ENCODE measurements around the gene RETN.
"Not testable (repeated sequence)": the region's sequence is repeated elsewhere in the genome, so short reads cannot be mapped to it uniquely, and the experiment has no call there.

RETN gene

DNA sequence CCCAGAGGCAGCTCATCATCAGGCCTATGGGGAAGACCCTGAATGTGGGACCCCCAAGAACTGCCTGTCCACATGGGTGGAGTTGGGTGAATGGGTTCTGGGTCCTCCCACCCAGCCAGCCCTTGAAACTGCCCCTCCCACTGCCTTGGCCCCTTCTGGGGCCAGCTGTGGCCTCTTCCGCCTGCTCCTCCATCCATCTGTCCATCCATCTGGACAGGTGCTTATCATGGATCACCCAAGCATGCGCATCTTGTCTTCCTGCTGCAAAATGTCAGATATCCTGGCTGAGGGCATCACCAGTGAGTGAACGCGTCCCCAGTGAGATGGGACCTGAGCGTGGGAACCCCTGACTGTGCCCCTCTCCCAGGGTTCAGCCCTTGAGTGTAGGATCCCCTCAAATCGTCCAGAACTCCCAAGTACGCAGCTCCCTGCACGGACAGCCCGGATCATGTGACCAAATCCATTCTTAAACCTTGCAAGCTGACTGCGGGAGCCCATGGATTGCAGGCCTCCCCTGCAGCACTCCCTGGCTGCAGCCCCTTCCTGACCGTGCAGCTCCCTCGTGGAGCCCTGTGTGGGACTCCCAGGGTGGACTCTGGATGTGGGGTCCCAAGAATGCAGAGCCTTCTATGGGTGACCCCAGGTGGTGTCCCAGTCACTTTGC lies 29.9 kb upstream of the RETN start:
- no peak for FAIRE-seq

DNA sequence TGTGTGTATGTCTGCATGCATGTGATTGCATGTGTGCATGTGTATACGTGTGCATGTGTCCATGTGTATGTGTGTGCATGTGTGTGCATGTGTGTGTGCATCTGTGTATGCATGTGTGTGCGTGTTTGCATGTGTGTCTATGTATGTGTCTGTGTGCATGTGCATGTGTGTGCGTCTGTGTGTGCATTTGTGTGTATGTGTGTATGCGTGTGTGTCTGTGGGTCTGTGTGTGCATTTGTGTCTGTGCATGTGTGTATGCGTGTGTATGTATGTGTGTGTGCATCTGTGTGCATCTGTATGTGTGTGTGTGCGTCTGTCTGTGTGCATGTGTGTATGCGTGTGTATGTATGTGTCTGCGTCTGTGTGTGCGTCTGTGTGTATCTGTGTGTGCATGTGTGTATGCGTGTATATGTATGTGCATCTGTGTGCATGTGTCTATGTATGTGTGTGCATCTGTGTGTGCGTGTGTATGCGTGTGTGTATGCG lies 28.9 kb upstream of the RETN start:
- FAIRE-seq = no peak

DNA sequence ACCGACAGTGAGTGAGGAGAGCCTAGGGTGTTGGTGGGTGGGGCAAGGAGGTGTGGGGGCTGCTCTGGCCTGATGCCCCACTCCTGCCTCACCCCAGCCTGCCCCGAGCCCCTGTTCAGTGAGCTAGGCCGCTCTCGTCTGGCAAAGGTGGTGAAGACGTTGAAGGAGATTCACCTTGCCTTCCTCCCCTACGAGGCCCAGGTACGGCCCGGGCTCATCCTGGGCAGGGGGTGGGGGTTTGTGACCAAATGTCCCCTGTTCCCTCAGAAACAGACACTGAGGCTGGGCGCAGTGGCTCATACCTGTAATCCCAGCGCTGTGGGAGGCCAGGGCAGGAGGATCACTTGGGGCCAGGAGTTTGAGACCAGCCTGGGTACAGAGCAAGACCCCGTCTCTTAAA lies 28.0 kb upstream of the RETN start:
- no peak for FAIRE-seq

DNA sequence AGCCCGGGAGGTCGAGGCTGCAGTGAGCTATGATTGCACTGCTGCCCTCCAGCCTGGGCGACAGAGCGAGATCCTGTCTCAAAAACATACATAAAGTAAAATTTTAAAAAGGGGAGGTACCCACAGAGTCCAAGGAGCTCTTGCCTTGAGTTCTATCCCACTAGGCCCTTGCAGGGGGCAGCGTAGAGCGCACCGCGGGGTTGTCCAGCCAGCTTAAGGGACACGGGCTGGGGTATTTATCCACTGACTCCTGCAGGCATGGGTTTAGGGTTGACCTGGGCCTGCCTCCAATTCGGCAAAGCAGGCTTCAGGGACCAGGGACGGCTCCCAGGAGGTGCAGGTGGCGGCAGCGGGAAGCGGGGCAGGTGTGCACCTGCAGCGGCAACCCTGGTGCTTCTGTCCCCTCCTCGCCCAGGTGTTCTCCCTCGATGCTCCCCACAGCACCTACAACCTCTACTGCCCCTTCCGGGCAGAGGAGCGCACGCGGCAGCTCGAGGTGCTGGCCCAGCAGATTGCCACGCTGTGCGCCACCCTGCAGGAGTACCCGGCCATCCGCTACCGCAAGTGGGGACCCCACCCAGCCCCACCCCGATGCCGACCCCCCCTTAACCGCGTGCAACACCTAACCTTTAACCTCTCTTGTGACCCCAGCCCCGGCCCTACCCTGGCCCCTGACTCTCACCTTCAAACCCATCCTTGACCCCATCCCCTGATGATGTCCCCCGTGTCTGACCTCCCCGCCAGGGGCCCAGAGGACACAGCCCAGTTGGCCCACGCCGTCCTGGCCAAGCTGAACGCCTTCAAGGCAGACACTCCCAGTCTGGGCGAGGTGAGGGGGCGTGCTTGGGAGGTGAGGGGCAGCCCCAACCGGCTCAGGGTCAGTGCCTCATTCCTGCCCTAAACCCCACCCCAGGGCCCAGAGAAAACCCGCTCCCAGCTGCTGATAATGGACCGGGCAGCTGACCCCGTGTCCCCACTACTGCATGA lies 27.3 kb upstream of the RETN start:
- FAIRE-seq = no peak

DNA sequence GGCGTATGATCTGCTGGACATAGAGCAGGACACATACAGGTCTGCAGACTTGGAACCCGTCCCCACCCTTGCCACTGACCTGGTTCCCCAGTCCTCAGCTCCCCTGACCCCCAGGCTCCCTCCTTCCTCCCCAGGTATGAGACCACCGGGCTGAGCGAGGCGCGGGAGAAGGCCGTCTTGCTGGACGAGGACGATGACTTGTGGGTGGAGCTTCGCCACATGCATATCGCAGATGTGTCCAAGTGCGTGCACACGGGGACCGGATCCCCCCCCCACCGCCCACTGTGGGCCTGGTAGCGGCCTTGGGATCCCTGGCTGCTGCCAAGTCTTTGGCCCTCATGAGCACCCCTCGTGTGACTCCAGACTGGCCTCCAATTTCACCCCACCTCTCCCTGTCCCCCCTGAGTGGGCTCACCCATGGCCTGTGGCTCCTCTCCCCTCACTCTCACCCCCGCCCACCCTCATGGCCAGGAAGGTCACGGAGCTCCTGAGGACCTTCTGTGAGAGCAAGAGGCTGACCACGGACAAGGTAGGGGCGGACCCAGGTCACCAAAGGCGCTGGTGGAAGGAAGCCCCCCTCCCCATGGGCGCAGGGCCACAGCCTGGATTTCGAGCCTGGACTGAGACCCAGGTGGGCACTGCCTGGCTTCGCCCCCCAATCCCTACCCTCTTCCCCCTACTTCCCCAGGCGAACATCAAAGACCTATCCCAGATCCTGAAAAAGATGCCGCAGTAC lies 26.4 kb upstream of the RETN start:
- no peak for FAIRE-seq

DNA sequence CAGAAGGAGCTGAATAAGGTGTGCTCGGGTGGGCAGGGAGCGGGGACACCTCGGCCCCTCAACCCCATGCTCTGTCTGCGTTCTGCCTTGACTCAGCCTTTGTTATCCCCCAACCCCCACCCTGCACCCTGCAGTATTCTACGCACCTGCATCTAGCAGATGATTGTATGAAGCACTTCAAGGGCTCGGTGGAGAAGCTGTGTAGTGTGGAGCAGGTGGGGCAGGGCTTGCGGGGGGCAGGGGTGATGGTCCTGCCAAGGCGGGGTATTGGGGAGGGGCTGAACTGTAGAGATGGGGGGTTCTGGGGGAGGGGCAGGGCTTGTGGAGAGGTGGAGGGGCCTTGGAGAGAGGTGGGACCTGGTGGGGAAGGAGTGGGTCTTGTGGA lies 25.8 kb upstream of the RETN start:
- FAIRE-seq = no peak

DNA sequence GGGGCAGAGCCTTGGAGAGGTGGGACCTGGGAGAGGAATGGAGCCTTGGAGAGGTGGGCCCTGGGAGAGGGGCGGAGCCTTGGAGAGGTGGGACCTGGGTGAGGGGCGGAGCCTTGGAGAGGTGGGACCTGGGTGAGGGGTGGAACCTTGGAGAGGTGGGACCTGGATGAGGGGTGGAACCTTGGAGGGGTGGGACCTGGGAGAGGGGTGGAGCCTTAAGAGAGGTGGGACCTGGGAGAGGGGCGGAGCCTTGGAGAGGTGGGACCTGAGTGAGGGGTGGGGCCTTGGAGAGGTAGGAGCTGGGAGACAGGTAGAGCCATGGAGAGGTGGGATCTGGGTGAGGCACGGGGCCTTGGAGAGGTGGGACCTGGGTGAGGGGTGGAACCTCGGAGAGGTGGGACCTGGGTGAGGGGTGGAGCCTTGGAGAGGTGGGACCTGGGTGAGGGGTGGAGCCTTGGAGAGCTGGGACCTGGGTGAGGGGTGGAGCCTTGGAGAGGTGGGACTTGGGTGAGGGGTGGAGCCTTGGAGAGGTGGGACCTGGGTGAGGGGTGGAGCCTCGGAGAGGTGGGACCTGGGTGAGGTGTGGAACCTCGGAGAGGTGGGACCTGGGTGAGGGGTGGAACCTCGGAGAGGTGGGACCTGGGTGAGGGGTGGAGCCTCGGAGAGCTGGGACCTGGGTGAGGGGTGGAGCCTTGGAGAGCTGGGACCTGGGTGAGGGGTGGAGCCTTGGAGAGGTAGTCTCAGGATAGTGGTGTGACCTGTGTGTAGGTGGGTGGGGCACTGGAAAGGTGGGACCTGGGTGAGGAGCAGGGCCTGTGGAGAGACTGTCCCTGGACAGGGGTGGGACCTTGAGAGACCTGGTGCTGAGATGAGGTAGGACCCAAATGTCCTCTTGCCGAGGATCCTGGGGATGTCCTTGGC lies 25.0 kb upstream of the RETN start:
- FAIRE-seq = not testable (repeated sequence)

DNA sequence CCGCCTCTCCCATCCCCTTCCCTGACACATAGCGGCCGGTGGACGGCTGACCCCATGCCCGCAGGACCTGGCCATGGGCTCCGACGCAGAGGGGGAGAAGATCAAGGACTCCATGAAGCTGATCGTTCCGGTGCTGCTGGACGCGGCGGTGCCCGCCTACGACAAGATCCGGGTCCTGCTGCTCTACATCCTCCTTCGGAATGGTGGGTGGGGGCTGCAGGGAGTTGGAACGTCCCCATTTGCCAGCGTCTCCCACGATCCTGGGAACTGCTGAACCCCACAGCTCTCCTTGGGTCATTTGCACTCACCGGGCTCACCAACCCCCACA lies 24.3 kb upstream of the RETN start:
- FAIRE-seq = no peak

DNA sequence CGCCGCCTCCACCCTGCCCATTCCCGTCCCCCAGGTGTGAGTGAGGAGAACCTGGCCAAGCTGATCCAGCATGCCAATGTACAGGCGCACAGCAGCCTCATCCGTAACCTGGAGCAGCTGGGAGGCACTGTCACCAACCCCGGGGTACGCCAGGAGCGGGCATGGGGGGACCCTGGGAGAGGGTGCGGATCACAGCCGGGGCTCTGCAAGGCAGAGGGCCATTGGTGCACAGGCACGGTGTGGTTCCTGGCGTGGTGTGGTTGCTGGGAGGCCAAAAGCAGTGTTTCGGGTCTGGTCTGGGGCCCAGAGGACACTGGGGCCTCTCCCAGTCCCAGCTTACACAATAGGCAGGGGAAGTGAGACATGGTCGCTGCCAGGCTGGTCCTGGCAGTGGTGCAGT lies 23.7 kb upstream of the RETN start:
- FAIRE-seq = no peak

DNA sequence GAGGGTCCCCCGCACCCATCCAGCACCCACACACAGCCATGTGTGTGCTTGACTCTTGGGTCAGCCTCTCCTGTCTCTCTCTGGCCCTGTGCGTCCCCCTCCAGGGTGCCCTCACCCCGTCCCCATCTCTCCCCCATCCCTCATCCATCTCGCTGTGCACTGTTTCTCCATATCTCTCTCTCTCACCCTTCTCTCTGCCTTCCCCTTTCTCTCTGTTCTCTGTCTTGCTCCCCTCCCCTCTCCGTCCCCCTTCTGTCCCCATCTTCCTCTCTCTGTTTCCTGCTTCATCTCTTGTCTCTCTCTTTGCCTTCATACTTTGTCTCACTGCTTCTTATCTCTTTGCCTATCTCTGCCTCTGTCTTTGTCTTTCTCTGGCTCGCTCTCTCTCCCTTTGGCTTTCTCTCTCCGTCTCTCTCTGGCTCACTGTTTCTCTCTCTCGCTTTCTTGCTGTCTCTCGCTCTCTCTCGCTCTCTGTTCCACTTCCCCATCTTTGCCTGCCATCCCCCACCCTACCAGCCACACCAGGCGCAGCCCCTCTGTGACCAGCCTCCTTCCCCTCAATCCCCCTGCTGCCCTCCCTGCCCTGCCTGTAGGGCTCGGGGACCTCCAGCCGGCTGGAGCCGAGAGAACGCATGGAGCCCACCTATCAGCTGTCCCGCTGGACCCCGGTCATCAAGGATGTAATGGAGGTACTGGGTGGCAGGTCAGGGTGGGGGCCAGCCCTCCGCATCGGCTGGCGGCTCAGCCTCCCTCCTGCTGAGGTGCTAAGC lies 23.0 kb upstream of the RETN start:
- FAIRE-seq = no peak

DNA sequence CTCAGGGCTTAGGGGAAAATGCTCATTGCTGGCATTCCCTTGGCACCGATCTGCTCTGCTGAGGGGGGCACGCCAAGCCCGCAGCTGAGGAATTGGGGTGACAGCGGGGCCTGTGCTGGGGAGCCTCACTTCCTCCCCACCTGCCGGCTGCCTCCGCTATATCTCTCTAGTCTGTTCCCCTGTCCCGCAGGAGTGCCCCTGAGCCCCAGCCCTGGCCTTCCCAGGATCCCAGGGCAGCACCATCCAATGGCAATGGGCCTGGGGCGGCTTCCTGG lies 22.5 kb upstream of the RETN start:
- FAIRE-seq = no peak

DNA sequence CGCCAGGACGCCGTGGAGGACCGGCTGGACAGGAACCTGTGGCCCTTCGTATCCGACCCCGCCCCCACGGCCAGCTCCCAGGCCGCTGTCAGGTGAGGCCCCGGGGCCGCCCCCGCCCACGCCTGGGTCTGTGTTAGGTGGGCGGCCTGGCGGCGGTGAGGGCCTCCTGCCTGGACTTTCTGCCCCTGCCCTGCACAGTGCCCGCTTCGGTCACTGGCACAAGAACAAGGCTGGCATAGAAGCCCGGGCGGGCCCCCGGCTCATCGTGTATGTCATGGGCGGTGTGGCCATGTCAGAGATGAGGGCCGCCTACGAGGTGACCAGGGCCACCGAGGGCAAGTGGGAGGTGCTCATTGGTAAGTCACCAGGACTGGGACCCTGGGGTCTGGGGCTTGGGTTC lies 21.7 kb upstream of the RETN start:
- FAIRE-seq = no peak

DNA sequence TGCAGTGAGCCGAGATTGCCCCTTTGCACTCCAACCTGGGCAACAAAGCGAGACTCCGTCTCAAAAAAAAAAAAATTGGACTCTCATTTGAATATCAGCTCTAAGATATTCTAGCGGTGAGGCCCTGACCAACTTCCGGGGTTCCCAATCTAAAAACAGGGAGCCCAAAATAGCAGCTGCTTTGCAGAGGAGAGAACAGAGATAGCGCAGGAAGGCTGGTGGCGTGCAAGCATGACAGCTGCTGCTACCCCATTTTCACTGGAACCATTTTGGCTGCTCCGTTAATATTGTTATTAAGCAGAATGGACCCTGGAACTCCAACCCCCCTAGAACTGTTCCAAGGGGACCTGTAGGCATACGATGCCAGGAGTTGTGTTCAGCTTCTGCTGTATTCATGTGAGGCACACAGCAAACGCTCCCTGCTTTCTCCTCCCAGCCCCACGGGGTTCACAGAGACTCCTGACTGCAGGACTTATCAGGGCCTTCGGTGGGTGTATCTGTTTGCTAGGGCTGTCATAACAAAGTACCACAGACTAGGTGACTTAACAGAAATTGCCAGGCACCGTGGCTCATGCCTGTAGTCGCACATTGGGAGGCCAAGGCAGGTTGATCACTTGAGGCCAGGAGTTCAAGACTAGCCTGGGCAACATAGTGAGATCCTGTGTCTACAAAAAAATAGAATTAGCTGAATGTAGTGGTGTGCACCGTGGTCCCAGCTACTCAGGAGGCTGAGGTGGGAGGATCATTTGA lies 20.4 kb upstream of the RETN start:
- FAIRE-seq = no peak

DNA sequence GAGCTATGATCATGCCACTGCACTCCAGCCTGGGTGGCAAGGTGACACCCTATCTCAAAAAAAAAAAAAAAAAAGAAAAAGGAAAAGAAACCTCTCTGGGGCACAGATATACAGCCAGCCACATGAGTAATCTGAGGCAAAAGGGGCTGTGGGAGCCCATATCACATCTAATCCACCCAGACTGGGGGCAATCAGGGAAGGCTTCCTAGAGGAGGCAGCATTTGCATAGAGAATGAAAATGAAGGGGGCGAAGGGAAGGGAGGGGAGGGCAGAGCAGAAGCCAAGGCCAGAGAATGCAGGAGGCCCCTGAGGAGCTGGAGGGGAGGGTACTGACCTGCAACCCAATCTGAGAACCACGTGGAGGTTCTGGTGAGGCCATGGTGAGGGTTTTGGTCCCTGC lies 18.7 kb upstream of the RETN start:
- no peak for FAIRE-seq

DNA sequence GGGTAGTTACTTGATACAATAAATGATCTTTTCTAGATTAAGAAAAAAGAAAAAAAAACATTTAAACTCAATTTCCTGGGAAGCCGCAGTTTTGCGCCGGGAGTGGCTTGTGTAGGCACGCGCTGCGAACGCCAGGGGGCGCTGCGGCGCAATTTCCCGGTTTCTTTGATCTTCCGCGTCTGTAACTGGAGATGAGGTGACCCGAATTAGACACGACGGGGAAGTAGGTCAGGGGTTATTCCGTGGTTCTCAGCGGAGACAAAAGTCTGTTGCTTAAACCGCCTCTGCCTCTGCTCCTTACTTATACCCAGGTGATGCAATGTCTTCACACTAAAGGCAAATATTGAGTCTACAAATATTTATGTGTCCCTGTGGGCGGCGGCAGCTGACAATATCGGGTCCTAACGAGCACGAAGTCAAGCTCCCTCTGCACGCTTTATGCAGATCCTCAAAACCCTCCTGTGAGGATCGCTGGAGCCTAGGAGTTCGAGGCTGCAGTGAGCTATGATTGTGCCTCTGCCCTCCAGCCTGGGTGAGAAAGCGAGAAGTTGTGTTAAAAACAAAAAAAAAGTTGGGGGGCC lies 16.7 kb upstream of the RETN start:
- FAIRE-seq = no peak

DNA sequence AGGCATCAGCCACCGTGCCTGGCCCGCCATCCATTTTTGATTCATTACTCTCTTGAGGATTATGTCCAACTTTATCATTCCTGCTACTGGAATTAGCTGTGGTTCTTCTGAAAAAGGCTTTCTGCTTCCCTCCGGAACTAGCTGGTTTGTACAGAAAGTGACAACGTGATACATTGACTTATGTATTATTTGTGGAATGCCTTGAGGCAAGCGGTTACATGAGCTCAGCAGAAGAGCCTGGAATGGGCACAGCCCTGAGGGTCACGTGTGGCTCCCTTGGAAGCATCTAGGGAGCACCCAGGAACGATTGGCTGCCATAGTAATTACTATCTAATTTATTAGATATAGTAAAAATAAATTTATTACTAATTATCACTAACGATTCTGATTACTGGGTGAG lies 14.4 kb upstream of the RETN start:
- no peak for FAIRE-seq

DNA sequence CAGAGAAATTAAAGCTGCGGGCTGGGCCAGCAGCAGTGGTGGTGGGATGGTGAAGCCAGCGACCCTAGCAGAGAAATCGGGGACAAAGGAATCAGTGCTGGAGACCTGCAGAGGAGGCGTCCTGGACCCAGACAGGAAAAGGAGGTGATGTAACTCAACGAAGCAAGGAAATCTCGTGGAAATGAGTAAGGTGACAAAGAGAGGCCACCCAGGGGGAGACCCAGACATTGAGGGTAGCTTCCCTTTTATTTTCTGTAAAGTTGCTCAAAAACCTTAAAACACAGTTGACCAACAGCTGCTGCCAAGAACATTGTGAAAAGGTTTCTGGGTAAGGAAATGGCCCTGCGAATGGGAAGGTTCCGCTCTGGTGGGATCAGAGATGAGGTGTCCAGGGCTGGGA lies 13.3 kb upstream of the RETN start:
- FAIRE-seq = no peak

DNA sequence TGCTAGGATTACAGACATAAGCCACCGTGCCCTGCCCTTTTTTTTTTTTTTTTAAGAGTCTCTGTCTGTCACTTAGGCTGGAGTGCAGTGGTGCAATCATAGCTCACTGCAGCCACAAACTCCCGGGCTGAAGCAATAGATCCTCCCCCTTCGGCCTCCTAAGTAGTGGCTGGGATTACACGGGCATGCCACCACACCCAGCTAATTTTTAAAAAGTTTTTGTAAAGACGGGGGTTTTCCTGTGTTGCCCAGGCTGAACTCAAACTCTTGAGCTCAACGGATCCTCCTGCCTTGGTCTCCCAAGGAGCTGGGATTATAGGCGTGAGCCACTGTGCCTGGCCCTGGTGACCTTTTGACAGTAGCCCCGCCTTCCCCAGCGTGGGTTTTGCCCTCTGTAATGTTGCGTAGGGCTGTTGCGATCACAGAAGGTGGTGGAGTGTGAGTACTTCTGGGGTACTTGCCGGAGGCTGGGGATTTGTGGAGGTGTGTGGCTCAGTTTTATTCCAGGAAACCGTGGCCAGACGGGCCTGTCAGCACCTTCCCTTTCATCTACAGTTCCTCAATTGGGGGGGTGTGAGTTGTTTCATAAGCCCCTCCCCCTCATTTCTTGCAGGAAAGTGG lies 11.6 kb upstream of the RETN start:
- FAIRE-seq = no peak

DNA sequence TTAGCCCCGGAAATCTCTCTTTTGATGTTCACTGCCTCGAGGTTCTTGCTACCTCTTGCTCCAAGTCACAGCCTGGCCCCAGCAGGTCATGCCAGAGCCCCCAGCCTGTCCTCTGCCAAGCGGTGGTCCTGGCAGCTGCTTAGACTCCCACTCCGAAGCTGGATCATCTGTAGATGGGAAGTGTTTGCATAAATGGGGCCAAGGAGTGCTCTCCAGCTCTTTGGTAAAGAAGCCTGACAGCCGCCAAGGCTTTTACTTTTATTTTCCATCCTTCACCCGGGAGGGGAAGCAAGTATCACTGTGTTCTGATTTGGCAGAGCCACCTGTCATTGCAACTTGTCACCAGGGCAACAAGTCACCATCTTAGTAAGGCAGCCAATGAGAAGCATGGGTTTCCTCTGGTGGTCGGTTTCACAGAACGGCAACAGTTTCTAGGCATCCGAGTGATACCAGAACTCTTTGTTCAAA lies 10.6 kb upstream of the RETN start:
- FAIRE-seq = no peak
